ENCODE results near the gene SUSD4.
A peak's percentile ranks its signal among the peaks of the same experiment; 100 is the strongest.

SUSD4 gene

GRCh38 chr1:223363057-223363855 is 720 bp downstream of the SUSD4 start:
- Histone ChIP-seq H3K4me3 (peak overlapping the region; percentile 28 to 57 (median 43)), H3K27ac (peak overlapping the region in 5 of 21 experiments; percentile 9 to 62 (median 32))

DNA sequence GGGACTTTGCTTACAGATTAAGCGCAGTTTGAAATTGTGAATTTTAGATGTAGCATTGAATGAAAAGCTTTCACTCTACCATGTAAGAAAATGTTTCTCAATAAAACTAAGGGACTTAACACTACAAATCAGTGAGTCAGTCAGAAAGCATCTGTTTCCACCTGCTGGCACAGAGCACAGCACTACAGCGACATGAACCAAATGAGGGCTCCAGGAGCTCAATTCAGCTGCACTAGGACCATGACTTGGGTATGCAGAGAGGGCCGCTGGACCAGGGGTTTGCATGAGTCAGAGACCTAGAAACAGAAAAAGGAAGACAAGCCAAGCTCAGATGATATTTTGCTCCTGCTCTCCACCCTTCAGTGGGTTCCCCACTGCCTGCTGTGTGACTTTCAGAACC is 5.2 kb downstream of the SUSD4 start:
- no peak overlapping the region for H3K27ac ChIP-seq
- H3K4me3 ChIP-seq, result no peak overlapping the region

- Histone ChIP-seq H3K4me3 (no peak overlapping the region), H3K27ac (peak overlapping the region in 3 of 21 experiments; percentile 50 to 71 (median 68))
These were observed 8.3 kb downstream of the SUSD4 start for GRCh38 chr1:223355699-223356098.

DNA sequence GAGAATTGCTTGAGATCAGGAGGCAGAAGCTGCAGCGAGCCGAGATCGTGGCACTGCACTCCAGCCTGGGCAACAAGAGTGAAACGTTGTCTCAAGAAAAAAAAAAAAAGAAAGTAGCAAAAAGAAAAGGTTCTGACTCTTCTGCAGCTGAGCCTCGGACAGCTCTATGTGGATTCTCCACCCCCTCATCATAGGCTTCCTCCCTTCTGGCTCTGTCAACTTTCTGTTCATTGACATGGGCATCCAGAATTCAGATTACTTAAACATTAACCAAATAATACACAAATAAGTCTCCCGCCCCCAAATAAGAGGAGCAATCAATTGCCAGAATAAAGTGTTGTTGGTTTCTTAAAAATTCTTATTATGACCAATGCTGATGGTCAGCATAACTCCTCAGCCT is 10.0 kb downstream of the SUSD4 start:
- Histone ChIP-seq H3K4me3 (no peak overlapping the region), H3K27ac (no peak overlapping the region)

DNA sequence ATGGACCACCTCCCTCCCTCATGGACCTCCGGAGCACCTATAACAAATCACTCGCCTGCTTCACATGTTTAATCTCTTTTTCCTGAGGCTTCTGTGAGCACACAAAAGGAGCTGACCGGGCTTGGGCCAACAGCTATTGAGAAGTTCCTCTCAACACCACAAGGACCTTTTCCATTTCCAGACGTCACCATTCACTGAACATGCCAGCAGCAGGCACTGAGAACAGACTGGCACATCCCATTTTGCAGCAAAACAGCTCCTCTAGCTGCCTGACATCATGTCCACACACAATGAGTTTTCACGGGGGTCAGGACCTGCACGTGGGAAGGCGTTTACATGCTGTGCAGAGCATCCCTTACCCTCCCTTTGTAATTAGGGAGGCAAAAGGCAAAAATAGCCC is 11.0 kb downstream of the SUSD4 start:
- Histone ChIP-seq H3K4me3 (no peak overlapping the region), H3K27ac (no peak overlapping the region)

- H3K4me3 ChIP-seq, result no peak overlapping the region
- no peak overlapping the region for H3K27ac ChIP-seq
These were observed 13.5 kb downstream of the SUSD4 start for GRCh38 chr1:223350361-223350908.

- H3K4me3 ChIP-seq, result no peak overlapping the region
- no peak overlapping the region for H3K27ac ChIP-seq
These were observed 14.7 kb downstream of the SUSD4 start for GRCh38 chr1:223349241-223349640.

DNA sequence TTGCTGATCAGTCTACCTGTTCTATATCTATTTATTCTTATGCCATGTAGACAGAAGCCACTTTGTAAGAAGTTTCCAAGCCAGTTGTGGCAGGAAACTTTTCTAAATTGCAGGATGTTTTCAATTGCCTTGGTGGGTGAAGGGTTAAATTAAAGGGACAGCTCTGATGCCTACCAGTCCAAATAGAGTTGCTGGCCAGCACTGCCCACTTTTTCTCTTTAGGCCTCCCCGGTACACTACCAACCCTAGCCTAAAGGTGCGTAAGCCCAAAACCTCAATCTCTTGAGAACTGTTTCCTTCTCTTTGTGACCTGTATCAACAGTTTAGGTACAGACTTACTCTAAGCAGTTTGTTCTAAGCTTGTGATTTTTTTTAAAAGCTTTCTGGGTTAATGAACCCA is 15.5 kb downstream of the SUSD4 start:
- Histone ChIP-seq H3K27ac (no peak overlapping the region), H3K4me3 (no peak overlapping the region)

GRCh38 chr1:223347583-223347982 is 16.4 kb downstream of the SUSD4 start:
- Histone ChIP-seq H3K27ac (no peak overlapping the region), H3K4me3 (no peak overlapping the region)

DNA sequence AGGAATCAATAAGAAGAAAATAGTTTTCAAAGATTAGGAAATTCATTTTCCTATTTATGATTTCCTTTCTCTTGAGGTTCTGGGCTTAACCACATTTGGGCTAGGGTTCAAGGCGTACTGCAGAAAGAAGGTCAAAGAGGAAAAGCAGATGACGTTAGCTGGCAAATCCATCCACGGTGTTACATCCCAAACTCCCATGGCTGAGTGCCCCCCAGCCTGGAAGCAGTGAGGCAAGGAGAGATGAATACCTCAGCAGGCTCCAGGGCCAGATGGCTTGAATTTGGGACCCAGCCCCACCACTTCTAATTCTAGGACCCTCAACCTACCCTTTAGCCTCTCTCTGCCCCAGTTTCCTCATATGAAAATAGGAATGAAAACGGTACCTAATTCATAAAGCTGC is 17.7 kb downstream of the SUSD4 start:
- H3K27ac ChIP-seq, result no peak overlapping the region
- no peak overlapping the region for H3K4me3 ChIP-seq

DNA sequence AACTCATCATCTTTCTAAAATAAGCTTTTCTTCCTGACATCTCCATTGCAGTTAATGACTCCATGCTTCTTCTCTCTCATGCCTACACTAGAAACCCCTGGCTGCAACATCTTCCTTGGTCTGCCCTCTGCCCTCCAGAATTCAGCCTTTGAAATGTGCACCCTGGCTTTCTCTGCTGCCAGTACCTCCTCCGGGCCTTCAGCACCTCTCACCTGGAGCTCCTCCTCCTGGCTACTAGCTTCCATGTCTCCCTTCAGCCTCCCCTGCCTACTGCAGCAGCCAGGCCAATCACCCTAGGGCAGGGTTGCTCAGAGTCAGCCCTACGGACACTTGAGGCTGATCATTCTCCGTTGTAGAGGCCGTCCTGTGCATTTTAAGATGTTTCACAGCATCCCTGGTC is 18.3 kb downstream of the SUSD4 start:
- Histone ChIP-seq H3K27ac (no peak overlapping the region), H3K4me3 (no peak overlapping the region)

- H3K4me3 ChIP-seq, result no peak overlapping the region
- H3K27ac ChIP-seq, result no peak overlapping the region
These were observed 19.5 kb downstream of the SUSD4 start for GRCh38 chr1:223344491-223344890.

- Histone ChIP-seq H3K4me3 (no peak overlapping the region), H3K27ac (no peak overlapping the region)
These were observed 20.3 kb downstream of the SUSD4 start for GRCh38 chr1:223343692-223344091.

DNA sequence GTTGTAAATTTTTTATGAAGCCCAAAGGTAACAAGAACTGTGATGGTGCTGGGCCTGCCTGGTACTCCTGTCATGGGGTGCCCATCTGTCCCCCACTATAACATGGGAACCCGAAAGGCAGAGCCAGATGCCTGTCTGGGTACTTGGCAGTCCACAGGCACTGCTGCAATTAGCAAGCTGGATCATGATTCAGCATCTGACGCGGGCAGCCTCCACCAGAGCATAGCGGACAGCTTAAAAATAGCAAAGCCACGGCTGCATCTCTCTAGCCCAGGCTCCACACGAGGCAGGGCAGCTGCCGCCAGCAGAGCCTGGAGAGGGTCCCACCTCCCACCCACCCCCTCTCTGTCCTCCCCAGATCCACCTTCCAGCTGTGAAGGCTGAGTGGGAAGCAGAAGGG is 22.9 kb downstream of the SUSD4 start:
- Histone ChIP-seq H3K4me3 (no peak overlapping the region), H3K27ac (no peak overlapping the region)

DNA sequence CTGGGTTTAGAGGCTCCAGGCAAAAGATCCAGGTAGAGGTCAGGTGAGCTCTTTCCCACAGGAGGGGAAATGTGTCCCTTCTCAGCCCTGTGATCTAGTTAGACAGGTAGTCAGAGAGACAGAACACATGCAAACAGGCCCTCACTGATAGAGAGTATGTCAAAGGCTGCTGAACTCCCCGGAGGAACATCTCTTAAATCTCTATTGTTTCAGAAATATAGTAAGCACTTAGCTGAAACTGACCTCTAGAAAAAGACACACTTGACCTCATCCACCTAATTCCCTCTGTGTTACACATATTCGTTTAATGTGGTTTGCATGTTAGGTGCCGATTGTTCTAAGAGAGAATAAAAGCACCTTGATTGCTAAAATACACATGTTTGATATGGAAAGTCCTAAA is 23.3 kb downstream of the SUSD4 start:
- no peak overlapping the region for H3K4me3 ChIP-seq
- H3K27ac ChIP-seq, result no peak overlapping the region

DNA sequence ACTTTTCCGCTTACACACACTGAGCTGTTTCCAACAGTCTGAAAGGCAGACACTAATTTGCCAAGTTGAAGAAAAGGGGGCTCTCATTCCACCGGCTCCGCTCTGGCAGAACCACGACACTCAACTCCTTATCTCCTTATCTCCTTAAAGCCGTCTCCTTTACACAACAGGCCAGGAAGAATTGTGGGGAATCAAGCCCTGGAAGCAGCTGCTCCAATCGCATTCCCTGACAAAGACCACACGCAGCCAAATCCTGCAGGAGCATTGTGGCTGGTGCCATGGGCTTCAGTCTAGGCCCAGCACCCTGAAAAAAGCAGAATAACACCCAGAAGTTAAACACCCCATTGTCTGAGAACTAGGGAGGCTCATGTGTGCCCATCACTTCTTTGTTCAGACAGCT is 24.1 kb downstream of the SUSD4 start:
- no peak overlapping the region for H3K27ac ChIP-seq

DNA sequence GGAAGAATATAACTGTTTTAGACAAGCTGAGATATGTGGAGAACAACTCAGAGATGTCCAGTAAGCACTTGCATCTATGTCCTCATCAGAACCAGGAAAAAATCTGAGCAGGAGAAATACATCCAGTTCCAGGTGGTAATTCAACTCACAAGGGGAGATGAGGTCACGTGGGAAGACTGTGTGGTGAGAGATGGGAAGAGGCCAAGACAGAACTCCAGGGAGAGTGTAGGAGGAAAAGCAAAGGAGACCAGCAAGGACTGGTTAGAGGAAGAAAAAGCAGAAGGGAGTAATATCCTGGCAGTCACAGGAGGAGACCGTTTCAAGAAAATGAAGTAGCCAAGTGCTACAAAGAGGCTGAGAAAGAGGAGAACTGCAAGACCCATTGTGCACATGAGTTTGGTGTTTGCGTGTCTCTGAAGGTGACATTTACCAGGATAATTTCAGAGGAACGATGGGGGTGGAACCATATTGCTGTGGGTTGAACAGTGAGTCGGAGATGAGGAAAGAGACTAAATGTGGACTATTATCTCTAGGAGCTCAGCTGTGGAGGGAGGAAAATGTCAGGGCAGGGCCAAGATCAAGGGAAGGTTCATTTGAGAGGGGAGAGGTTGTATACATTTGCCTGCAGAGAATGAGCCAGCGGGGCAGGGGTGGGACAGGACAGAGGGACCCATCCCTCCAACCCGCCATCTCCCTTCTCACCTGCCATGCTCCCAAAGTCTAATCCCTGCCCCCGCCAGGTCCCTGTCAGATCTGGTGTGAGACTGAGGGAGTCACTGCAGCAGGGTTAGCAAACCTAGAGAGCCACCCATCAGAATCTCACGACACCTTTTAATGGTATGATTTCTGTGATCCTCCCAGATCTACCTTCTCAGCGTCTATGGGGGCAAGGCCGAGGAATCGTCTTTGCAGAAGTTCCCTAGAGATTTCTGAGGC is 24.9 kb downstream of the SUSD4 start:
- Histone ChIP-seq H3K4me3 (no peak overlapping the region), H3K27ac (peak overlapping the region in 2 of 21 experiments; percentile 7 to 42)

More for the DNA sequence above, 24.1 kb downstream of the SUSD4 start:
- no peak overlapping the region for H3K4me3 ChIP-seq

- Histone ChIP-seq H3K4me3 (no peak overlapping the region), H3K27ac (no peak overlapping the region)
These were observed 26.7 kb downstream of the SUSD4 start for GRCh38 chr1:223337174-223337869.

GRCh38 chr1:223334156-223334555 is 29.8 kb downstream of the SUSD4 start:
- H3K27ac ChIP-seq, result no peak overlapping the region

GRCh38 chr1:223332997-223333396 is 31.0 kb downstream of the SUSD4 start:
- Histone ChIP-seq H3K27ac (no peak overlapping the region), H3K4me3 (no peak overlapping the region)

More at GRCh38 chr1:223334156-223334555, 29.8 kb downstream of the SUSD4 start:
- H3K4me3 ChIP-seq, result no peak overlapping the region

All from skin epidermis (tissue), 12 donors.